ENCODE measurements around the gene SPDEF. TPM values are rescaled to one million over a fixed set of nuclear protein-coding genes. Genes with fewer than 3 reads are reported as not detected.
A peak's percentile ranks its signal among the peaks of the same experiment; 100 is the strongest.

SPDEF gene
- total and polyA plus RNA-seq, 2 of the 13 experiments (the other 11 are each of a cell fraction or from before 2014, with no cell fraction given) = not detected

- TF ChIP-seq KIAA2018 (CRISPR knock-in tag; IDR thresholded peaks at IDR 0.05; ENCODE audit: borderline replicate concordance) (no peak), MXI1 (IDR thresholded peaks at IDR 0.05; ENCODE audit: borderline replicate concordance, low read depth, low read length) (peak; percentile 57; the same call in 2 of the 3 replicates), GABPB1 (CRISPR knock-in tag; IDR thresholded peaks at IDR 0.05) (peak; percentile 75), BRD4 (CRISPR knock-in tag; IDR thresholded peaks at IDR 0.05) (0 out of 2 replicates have a peak, but pooled peaks have one; percentile 26), CREB3 (CRISPR knock-in tag; IDR thresholded peaks at IDR 0.05) (no peak), ZNF607 (CRISPR knock-in tag; IDR thresholded peaks at IDR 0.05; ENCODE audit: borderline replicate concordance) (peak; percentile 86), ZNF564 (CRISPR knock-in tag; IDR thresholded peaks at IDR 0.05) (no peak), POGZ (CRISPR knock-in tag; IDR thresholded peaks at IDR 0.05) (peak; percentile 59), ZNF30 (CRISPR knock-in tag; IDR thresholded peaks at IDR 0.05) (no peak), GTF2F1 (IDR thresholded peaks at IDR 0.05; ENCODE audit: low read length) (no peak), SP4 (CRISPR knock-in tag; IDR thresholded peaks at IDR 0.05) (peak; percentile 87), RXRA (CRISPR knock-in tag; IDR thresholded peaks at IDR 0.05) (peak; percentile 58; the same call in 1 of the 2 replicates), GATAD1 (CRISPR knock-in tag; IDR thresholded peaks at IDR 0.05) (peak; percentile 55)
- TF ChIP-seq, protein P1, sequence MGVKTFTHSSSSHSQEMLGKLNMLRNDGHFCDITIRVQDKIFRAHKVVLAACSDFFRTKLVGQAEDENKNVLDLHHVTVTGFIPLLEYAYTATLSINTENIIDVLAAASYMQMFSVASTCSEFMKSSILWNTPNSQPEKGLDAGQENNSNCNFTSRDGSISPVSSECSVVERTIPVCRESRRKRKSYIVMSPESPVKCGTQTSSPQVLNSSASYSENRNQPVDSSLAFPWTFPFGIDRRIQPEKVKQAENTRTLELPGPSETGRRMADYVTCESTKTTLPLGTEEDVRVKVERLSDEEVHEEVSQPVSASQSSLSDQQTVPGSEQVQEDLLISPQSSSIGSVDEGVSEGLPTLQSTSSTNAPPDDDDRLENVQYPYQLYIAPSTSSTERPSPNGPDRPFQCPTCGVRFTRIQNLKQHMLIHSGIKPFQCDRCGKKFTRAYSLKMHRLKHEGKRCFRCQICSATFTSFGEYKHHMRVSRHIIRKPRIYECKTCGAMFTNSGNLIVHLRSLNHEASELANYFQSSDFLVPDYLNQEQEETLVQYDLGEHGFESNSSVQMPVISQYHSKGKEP (CRISPR knock-in tag; IDR thresholded peaks at IDR 0.05) = no peak
- TF ChIP-seq, protein P2, sequence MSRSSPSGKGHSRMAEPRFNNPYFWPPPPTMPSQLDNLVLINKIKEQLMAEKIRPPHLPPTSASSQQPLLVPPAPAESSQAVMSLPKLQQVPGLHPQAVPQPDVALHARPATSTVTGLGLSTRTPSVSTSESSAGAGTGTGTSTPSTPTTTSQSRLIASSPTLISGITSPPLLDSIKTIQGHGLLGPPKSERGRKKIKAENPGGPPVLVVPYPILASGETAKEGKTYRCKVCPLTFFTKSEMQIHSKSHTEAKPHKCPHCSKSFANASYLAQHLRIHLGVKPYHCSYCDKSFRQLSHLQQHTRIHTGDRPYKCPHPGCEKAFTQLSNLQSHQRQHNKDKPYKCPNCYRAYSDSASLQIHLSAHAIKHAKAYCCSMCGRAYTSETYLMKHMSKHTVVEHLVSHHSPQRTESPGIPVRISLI (CRISPR knock-in tag; IDR thresholded peaks at IDR 0.05; ENCODE audit: borderline replicate concordance) = peak; percentile 31; the same call in 1 of the 2 replicates
- TF ChIP-seq, protein P3, sequence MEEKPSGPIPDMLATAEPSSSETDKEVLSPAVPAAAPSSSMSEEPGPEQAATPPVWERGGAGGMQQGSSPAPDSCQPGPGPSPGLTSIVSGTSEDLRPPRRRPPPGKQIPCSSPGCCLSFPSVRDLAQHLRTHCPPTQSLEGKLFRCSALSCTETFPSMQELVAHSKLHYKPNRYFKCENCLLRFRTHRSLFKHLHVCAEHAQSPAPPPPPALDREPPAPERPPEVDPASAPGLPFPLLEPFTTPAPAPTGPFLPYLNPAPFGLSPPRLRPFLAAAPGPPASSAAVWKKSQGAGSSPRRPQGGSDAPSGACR (CRISPR knock-in tag; IDR thresholded peaks at IDR 0.05) = 0 out of 2 replicates have a peak, but pooled peaks have one; percentile 49
Observed at GRCh38 chr6:34526992-34527728, 29.0 kb downstream of the SPDEF start (continued).

Data from HepG2 (cell line).